Islet precursor cell (in vitro differentiated cells): ENCODE data around the gene SRPRB.

ENCODE experiments used
- DNase-seq: peaks from one replicate; pipeline ENCODE4 v3.0.0-alpha.2; 2018

SRPRB gene

DNA sequence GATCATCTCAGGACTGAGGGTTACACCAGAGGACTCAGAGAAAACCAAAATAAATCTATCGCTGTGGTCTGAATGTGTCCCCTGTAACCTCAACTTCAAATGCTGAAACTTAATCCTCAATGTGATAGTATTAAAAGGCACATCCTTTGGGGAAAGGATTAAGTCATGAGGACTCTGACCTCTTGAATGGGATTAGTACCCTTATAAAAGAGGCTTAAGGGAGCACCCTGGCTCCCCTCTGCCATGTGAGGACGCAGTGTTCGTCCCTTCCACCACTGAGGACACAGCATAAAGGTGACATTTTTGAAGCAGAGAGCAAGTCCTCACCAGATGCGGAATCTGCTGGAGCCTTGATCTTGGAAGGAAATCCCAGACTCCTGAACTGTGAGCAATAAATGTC is 39.5 kb downstream of the SRPRB start:
- DNase-seq = no peak

DNA sequence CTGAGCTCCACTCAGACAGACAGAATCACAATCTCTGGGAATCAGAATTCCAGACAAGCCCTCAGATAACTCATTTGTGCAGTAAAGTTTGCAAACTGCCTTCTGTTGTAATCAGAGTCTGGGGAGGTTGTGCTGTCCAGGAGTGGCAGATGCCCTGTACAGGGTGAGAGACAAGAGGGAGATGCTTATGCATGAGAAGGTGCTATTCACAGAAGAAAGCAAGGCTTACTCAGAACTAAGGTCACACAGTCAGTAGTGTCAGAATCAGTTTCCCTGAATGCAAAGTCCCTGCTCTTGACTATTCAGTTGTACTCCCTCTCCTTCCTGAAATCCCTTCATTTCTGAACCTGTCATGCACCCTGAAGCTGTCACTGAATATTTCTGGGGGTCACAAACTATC is 43.7 kb downstream of the SRPRB start:
- DNase-seq = no peak

DNA sequence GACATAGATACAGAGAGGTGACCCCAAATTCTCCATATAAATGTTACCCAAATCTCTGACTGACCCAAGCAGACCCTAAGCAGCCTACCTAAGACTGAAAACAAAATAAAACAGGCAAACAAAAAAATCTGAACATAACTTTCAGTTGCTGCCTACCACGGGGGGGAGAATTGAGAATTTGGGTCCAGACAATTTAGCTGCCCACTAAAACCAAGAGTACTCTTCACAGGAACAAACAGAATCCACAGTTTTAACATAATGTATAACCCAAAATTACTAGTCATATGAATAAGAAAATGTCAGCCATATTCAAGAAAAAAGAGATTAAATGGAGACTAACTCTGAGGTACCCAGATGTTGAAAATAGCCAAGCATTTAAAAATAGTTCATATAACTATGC is 44.4 kb downstream of the SRPRB start:
- DNase-seq = no peak

DNA sequence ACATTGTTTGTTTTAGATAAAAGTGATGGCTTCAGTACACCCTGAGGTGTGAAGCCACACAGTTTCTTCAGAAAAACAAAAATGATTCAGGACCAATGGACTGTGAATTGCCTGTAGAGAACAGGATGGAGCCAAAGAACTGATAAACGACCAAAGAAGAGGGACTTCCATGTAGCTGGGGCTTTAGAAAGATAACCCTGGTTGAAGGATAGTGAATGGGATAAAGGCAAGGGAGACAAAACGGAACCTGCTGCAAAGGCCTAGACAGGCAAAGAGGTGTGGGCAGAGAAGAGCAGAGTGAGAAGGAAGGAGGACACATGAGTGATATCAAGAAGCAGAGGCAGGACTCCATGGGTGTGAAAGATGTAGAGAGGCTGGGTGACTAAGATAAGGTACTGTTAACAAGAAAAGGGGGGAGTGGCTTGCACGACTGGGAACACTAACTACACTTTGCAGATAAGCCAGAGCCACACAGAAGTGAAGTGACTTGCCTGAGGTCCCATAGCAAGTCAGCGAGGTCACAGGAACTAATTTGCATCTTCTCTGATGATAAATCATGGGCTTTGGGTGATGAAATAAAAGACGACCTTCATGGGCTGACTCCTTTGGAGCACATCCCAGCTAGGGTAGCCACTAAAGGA is 45.8 kb downstream of the SRPRB start:
- no peak for DNase-seq

DNA sequence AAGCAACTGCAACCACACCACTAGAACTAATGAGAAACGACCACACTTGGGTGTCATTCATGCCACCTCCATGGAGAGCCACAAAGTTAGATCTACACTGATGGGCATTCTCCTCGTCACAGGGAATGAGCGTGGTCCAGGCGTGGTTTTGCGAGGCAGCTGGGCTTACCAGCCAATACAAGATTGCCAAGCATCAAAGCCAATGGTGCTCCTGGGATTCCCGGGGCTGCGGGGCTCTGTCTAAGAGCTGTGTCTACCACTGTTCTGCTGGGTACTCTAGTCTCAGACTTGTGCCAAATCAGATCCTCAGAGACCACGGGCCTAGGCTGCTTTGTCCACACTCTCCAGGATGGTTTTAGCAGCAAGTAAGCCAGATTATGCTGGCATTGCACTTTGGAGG is 46.3 kb downstream of the SRPRB start:
- DNase-seq = no peak

DNA sequence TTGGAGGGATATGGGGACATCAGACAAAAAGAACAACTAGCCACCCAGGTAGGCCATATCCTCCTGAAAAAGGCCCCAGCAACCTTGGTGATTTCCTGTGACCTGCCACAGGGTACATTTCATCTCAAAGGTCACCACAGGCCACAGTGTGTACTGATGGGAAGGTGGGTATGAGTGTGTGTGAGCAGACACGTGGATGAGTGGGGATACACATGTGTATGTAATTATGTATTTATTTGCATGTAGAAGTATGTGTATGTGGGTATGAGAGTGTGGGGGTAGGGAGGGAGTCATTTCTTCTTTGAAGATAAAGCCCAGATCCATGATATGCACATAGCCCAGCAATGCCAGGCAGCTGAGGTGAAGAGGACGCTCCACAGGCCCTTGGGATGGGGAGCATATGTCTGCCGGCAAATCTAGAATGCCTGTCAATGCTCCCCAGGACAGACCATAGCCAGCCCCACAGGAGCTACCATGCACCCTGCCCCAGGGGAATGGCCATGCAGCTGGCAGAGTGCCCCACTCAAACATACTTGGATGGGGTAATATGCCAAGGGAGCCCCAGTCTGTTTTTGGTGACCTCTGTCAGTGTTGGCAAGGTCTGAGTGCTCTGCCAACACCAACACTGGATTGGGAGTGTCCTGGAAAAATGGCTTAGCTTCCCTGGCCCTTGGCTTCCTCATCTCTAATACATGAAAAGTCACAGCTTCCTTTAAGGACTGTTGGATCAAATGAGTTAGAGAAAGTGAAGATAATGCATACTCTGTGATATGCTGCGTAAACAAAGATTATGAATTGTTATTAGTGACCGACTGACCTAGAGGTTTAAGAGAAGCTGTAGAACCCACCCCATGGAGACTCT is 47.7 kb downstream of the SRPRB start:
- DNase-seq = no peak

DNA sequence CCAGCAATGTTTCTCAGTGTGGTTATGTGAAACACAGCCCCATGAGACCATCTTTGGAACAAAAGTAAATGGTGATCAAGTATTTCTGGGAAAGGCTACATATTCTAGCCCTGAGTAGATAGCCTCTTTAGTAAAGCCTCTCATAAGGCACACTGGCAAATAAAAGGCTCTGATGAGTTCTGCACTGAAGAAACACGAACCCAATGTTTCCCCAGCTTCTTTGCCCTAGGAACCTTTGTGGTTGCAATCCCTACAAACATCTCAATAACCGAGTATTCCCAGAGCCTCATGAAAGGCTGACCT is 48.3 kb downstream of the SRPRB start:
- DNase-seq = no peak

DNA sequence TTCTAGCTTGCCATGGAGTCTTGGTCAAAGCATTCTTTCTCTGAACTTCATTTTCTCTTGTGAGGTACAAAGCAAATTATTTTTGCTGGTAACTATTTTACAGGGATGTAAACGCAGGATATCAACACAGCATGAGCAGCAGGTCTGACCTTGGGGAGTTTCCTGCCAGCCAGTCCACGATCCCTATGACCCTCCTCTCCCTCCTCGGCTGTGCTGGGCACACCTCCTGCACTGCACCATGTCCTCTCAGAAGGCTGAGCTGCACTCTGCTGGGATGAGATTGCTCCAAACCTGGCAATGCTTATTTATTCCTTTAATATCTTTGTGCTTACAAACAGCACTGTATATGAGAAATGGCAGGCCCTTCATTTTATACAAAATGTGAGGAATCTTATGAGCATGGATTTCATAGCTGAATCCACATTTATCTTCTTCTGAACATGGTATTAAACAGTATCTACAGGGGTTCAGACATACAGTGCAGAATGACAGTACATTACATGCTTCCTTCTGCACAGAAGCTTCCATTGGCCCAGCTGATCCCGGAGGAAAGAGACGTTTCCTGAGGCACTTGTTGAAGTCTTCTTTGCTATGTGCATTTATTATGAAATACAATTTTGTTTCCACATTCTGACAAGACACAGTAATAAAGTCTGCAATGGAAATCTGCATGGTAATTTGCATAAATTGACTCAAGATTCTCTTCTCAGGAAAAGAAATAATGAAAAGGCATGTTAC is 48.8 kb downstream of the SRPRB start:
- no peak for DNase-seq

DNA sequence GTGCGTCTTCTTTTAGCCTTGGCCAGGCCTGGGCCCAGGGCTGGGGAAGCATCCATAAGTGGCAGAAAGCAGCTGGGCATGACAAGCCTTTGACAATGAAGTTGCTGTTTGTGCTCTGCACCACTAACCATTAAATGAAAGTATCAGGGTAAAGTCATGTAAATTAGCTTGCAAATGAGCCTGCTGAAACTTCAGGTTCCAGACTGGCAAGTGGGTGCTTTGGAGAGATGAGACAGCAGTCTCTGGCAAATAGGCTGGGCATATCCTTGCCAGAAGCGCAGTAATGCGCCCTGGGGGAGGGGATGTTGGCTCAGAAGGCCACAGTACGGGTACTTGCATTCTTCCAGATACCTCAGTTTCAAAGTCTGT is 49.4 kb downstream of the SRPRB start:
- DNase-seq = no peak

DNA sequence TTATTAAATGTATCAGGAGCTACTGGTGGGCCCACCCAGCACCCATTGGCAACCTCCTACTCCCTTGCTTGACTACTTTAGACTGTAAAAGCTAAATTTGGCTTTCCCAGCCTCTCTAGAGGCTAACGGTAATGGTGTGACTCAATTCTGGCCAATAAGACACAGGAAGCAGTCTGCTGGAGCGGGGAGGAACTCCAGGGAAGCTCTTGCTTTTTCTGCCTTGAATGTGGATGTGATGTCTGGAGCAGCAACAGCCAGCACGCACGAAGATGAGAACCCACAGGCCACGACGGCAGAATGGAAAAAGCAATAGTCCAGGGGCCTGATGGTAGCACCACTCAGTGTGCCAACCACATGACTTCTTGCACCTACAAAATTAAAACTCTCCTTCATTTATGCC is 50.2 kb downstream of the SRPRB start:
- DNase-seq = no peak

DNA sequence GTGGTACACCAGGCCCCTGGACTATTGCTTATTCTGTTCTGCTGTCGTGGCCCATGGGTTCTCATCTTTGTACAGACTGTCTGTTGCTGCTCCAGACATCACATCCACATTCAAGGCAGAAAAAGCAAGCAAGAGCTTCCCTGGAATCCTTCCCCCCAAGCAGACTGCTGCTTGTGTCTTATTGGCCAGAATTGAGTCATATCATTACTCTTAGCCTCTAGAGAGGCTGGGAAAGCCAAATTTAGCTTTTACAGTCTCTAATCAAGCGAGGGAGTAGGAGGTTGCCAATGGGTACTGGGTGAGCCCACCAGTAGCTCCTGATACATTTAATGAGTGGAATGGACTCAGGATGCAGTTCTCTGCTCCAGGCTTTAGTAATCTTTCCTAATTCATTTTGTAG is 50.7 kb downstream of the SRPRB start:
- DNase-seq = no peak

DNA sequence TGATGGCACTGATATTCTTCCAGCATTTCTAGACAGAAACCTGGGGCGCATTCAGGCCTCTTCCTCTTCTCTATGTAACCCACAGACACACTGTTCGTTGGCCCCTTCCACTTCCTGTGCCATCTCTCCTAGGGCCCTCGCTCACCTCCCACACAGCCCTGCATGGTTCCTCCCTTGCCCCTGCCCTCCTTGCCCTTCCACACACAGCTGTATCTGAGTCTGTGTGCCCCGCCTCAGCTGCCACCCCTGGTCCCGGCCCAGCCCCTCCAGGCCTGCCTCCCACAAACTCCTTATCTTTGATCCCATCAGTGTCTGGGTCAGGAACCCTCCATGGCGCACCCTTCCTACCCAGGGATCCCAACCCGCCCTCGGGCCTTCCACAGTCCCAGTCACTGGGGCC is 52.2 kb downstream of the SRPRB start:
- no peak for DNase-seq

DNA sequence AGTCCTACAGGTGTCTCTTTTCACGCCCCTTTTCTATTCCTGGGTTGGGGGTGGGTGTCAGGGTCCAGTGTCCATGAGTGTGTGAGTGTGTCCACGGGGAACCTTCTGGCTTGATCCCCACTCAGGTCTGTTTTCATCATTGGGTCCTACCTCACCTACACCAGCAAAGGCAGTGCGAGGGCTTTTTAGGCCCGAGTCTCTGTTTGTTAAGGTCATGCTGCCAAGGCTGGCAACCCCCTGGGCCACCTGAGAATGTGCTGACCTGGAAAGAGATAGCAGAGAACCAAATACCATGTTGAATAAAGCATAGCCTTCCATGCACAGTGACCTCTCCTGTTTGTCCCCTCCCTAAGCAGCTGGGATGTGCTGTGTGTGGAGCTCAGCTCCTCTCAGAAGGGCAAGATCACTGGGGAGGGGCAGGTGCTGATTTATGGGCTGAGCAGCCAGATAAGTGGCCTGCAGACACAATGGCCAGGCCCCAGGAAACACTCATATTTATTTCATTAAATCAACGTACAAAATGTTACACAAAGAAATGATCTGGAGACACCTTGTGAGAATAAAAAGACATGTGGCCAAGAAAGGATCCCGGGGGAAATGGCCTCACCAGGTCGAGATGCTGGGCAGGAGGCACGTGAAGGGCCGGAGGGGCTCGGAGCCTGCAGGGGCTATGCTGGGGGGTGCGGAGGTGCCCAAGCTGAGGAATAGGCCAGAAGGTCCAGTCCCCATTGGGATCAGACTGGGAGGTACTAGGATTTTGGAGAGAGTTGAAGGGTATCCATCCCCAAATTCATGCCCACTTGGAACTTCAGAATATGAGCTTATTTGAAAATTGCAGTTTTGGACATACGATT is 54.0 kb downstream of the SRPRB start:
- no peak for DNase-seq

DNA sequence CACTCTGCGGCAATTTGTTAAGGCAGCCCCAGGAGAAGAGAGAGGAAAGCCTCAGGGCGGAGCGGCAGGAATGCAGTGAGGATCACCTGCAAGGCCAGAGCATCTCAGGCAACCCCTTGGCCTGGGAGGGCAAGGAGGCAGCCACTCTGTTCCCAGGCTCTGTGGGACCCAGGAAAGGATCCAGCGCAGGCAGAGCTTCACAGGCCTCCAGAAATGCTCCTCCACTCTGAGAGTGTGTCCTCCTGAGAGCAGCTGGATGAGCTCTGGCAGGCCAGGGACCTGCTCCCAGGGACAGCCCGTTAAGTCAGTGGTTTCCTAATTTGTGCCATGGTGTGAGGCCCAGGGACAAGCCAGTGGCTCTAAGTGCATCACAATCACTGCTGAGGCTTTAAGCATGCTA is 54.9 kb downstream of the SRPRB start:
- no peak for DNase-seq

DNA sequence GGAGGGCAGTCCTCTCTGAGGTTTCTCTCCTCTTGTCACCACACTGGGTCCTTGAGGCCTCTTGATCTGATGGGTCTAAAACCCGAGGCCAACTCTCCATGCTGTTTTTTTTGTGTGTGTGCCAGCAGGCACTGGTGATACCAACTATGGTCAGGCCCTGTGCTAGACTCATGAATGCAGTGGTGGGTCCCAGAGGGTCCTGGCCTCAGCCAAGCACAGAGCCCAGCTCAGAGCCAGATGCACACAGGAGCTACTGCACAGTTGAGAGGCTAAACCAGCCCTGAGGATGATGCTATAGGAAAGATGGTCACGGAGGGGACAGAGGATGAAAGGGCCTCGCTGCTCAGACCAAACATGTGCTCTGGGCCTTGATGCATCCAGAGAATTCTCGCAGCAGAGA is 56.5 kb downstream of the SRPRB start:
- DNase-seq = no peak

DNA sequence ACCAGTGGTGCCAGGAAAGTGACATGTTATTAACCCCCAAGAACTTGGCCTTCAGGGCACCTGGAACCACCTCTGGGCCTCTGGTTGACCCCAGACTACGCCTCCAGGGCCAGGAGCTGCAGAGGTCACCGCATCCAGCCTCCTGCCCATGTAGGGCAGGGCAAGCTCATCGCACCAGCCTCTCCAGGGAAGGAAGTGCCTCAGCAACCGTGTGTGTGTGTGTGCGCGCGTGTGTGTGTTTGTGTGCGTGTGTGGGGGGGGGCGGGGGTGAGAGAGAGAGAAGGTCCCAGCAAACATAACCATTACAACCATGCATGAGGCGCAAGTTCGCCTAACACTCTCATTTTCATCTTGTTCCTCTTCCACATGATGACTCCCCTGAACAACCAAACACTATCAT is 58.3 kb downstream of the SRPRB start:
- no peak for DNase-seq

DNA sequence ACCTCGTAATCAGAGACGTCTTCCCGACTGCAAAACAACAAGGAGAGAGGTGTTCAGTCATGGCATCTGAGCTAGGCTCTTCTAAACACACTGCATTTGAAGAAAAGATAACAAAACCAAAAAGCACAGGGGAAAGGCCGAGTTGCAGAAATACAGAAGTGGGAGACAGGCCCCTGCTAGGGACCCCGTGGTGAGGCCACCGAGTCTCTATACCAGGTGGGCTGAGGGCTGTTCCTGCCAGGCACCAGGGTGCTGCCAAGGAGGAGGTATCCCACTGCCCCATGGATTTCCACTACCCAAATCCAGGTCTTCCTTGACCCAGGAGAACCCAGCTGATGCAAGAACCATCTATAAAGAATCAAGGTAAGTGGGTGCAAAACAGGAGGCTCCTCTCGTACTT is 59.0 kb downstream of the SRPRB start:
- DNase-seq = no peak

DNA sequence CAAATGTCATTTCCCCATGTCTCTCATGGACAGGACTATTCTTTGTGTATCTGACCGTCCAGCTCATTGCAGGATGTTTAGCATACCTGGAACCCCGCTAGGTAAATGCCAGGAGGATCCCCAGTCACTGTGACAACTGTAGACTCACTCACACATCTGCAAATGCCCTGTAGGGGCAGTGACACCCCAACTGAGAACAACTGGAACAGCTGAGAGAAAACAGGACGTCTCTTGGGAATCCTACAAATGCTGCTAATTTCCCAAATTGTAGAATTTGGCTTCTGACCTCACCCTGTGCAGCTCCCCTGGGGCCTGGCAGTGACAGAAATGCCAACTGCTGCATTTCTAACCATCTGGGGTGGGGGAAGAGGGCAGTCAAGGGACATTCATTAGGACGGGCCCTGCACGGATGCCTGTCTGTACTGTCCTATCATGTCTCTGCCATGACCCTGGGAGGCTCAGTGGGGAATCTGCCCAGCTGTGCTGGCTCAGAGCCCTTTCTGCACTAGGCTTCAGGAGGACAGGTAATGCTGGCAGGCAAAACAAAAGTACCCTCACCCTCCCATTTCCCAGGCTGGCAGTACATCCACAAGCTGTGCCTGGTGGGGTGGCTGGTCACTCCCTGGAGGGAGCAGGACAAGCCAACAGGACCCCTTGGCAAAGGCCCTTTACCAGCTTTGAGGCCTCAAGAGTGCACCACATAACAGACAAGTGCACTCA is 59.7 kb downstream of the SRPRB start:
- no peak for DNase-seq

DNA sequence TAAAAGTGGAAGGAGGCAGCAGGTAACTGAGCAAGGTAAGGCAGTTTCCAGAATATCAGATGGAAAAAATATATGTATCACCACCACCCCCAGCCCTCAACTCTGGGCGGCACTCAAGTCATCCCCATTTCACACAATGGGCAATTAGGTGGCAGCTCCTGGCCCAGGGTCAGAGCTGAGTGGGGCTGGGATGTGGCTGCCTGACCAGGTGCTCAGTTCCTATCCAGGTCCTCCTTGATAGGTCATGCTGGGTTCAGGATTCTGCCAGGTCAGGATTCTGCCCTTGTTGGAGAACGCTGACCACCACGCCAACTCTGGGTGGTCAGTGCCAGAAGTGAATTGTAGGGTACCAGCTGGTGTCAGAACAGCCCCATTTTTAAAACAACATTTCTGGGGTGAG is 60.5 kb downstream of the SRPRB start:
- no peak for DNase-seq

DNA sequence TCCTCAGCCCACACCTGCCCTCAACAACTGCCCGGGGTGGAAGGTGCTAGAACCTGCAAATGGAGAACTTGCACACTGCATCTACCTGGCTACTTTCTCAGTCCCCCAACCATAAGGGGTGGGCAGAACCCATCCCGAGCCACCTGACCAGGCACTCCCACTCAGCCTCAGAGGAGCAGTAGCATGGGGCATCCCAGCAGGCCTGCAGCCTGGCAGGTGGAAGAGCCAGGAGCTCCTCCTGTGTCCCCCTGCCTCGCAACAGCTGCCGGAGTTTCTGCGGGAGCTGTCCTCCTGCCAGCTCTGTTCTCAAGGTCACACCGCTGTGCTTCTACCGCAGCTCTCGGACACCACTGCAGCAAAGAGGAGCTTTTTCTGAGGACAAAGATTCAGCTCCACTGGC is 62.6 kb downstream of the SRPRB start:
- no peak for DNase-seq

DNA sequence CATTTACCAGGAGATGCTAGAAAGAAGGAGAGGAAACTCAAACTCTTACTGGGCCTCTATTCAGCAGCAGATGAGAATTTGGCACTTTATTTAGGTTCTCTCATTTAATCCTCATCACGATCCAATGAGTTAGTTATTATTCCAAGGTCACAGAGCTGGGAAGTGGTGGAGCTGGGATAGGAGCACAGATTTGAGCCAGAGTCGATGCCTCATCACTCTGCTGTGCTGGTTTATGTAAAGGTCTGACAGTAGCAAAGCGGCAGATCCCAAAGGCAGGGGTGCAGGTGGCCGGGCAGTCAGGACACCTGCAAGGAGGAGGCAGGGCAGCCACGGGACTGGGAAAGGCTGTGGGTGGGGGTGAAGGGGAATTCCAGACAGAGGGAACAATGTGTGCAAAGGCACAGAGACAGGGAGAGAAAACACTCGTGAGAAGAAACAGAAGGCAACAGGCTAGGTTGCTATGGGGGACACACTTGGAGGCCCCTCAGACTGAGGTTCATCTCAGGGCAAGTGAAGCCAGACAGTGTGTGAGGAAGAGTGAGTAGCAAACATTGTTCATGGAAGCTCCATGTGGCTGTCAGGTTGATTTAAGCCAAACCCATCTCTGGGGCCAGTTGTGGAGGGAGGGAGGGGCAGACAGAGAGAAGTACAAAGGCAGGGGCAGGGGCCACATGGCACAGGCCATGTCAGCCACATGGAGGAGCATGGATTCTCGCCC is 63.3 kb downstream of the SRPRB start:
- no peak for DNase-seq

DNA sequence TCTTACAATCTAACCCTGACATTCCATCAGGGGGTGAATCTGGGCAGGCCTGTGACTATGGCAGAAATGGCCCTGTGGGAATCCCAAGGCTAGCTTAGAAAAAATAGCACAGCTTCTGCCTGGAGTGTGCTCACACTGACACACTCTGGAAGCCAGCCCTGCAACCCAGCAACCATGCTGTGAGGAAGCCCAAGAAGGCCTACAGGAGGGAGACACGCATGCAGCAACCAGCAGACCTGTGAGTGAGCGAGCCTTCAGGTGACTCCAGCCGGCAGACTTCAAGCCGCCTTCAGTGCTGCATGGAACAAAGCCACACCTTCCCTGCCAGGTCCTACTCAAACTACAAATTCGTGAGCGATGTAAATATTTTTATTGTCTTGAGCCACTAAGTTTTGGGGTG is 64.0 kb downstream of the SRPRB start:
- no peak for DNase-seq
